Measurements from ENCODE around the gene ACTR3C.
"Not testable (repeated sequence)": the region's sequence is repeated elsewhere in the genome, so short reads cannot be mapped to it uniquely, and the experiment has no call there.

GRCh38 chr7:150271898-150272297 is 51.4 kb downstream of the ACTR3C start:
- not testable (repeated sequence) for TF ChIP-seq CTCF, EZH2, EZH2phosphoT487 (IDR thresholded peaks at IDR 0.05)
